Measurements from ENCODE around the gene CXXC4. TPM values are rescaled to one million over a fixed set of nuclear protein-coding genes. Genes with fewer than 3 reads are reported as not detected.

CXXC4 gene
- total RNA-seq, 1 experiment from 2014 or later = not detected

- no peak for DNase-seq (ENCODE audit: low read depth)
Measured at GRCh38 chr4:104420766-104421165, 73.9 kb downstream of the CXXC4 start.
